ENCODE measurements around the gene SNAP91. TPM values are rescaled to one million over a fixed set of nuclear protein-coding genes. Genes with fewer than 3 reads are reported as not detected.

Gene SNAP91
- total and polyA plus RNA-seq, 2 donors (not counting 3 experiments of a cell fraction or from before 2014, with no cell fraction given): 1.3 to 1.5 TPM

GRCh38 chr6:83546636-83547035, 162.3 kb downstream of the SNAP91 start:
- no TSS peak for BruUV-seq (replicated peaks)
- CTCF ChIA-PET: interaction anchor here (2.5 kb wide), 1 partner anchor 11 kb away, joined by 12 read pairs; no protein-coding TSS in a partner anchor

GRCh38 chr6:83539678-83540077, 169.2 kb downstream of the SNAP91 start:
- Histone ChIP-seq H2AFZ (ENCODE audit: low read depth, low read length) (no peak overlapping the region), H3K79me2 (ENCODE audit: control insufficient read depth, insufficient read depth, low read length) (no peaks in the 10 kb centered on the region), H3K4me3 (replicated peaks in 1 of 3; ENCODE audit: insufficient read depth in 1 of 3, low read depth in 1 of 3, low read length in 3 of 3) (no peak overlapping the region), H3K36me3 (ENCODE audit: control insufficient read depth in 2 of 2, extremely low read depth in 1 of 2, insufficient read depth in 2 of 2, low read length in 2 of 2) (no peaks in the 10 kb centered on the region), H3K27ac (ENCODE audit: insufficient read depth, low read depth, low read length) (no peak overlapping the region), H3K4me2 (ENCODE audit: insufficient read depth, low read length) (no peak overlapping the region), H3K4me1 (ENCODE audit: control insufficient read depth, extremely low read depth, insufficient read depth, low read length) (no peaks in the 10 kb centered on the region), H3K9me3 (replicated peaks; ENCODE audit: control insufficient read depth, insufficient read depth, low read length) (no peaks in the 10 kb centered on the region), H3K9me1 (replicated peaks; ENCODE audit: control insufficient read depth, extremely low read depth, insufficient read depth, low read length) (no peaks in the 10 kb centered on the region), H3K9ac (replicated peaks; ENCODE audit: extremely low read depth, insufficient read depth, low read length) (no peak overlapping the region), H4K20me1 (replicated peaks; ENCODE audit: control insufficient read depth, extremely low read depth, insufficient read depth, low read length) (no peaks in the 10 kb centered on the region), H3K27me3 (ENCODE audit: control insufficient read depth in 2 of 2, insufficient read depth in 2 of 2, low read length in 2 of 2) (peaks cover 0 to 1% of the 10 kb centered on the region in 2 experiments)
- no peak for DNase-seq (ENCODE audit: low read depth, low spot score)
- ChIA-PET CTCF (no interaction called here), POLR2A (no interaction called here)
- no TSS peak for BruUV-seq (replicated peaks)
- FAIRE-seq: no peak
- dilution Hi-C loops (cut with MboI; ENCODE audit: extremely low pct_ligation_motif_present, low sequenced_read_pairs) (no loop called here), intact Hi-C loops (cut with micrococcal nuclease) (loop anchor here (5.0 kb wide), 1 partner anchor 472 kb away; the partner anchor contains the start of genes DOP1A and UBE3D)
- TF ChIP-seq POLR2AphosphoS5 (IDR thresholded peaks at IDR 0.05; ENCODE audit: insufficient read depth, low read depth, low read length): no peak
- TF ChIP-seq JUN (IDR thresholded peaks at IDR 0.05; ENCODE audit: borderline replicate concordance, insufficient read depth, insufficient read length, low read depth): no peak
- TF ChIP-seq FOS (IDR thresholded peaks at IDR 0.05; ENCODE audit: borderline replicate concordance, insufficient read depth, low read length): no peak

More at GRCh38 chr6:83546636-83547035, 162.3 kb downstream of the SNAP91 start:
- Histone ChIP-seq H3K79me2 (ENCODE audit: control insufficient read depth, insufficient read depth, low read length) (no peaks in the 10 kb centered on the region), H3K9me3 (replicated peaks; ENCODE audit: control insufficient read depth, insufficient read depth, low read length) (no peaks in the 10 kb centered on the region), H3K27ac (ENCODE audit: insufficient read depth, low read depth, low read length) (no peak overlapping the region), H3K27me3 (ENCODE audit: control insufficient read depth in 2 of 2, insufficient read depth in 2 of 2, low read length in 2 of 2) (no peaks in the 10 kb centered on the region), H2AFZ (ENCODE audit: low read depth, low read length) (no peak overlapping the region), H3K4me3 (replicated peaks in 1 of 3; ENCODE audit: insufficient read depth in 1 of 3, low read depth in 1 of 3, low read length in 3 of 3) (no peak overlapping the region), H3K4me2 (ENCODE audit: insufficient read depth, low read length) (no peak overlapping the region), H3K36me3 (ENCODE audit: control insufficient read depth in 2 of 2, extremely low read depth in 1 of 2, insufficient read depth in 2 of 2, low read length in 2 of 2) (no peaks in the 10 kb centered on the region), H3K4me1 (ENCODE audit: control insufficient read depth, extremely low read depth, insufficient read depth, low read length) (no peaks in the 10 kb centered on the region), H3K9ac (replicated peaks; ENCODE audit: extremely low read depth, insufficient read depth, low read length) (no peak overlapping the region), H3K9me1 (replicated peaks; ENCODE audit: control insufficient read depth, extremely low read depth, insufficient read depth, low read length) (no peaks in the 10 kb centered on the region), H4K20me1 (replicated peaks; ENCODE audit: control insufficient read depth, extremely low read depth, insufficient read depth, low read length) (no peaks in the 10 kb centered on the region)
- FAIRE-seq: no peak
- dilution Hi-C loops (cut with MboI; ENCODE audit: extremely low pct_ligation_motif_present, low sequenced_read_pairs) (no loop called here), intact Hi-C loops (cut with micrococcal nuclease) (no loop called here)
- POLR2A ChIA-PET: no interaction called here
- TF ChIP-seq MAX (IDR thresholded peaks at IDR 0.05; ENCODE audit: insufficient read depth, insufficient read length): no peak
- DNase-seq (ENCODE audit: low read depth, low spot score): no peak
